Endometrium (tissue), 2 donors: ENCODE measurements around the gene DDX39B.
"Not testable (repeated sequence)": the region's sequence is repeated elsewhere in the genome, so short reads cannot be mapped to it uniquely, and the experiment has no call there.

Experiments
- FAIRE-seq: peaks from 2 replicates; lab custom pipeline; 2012; peaks lifted over from hg19 to GRCh38; lab: Jason Lieb, UNC
- donor health status: control.
- donor health status: control.

DDX39B gene

GRCh38 chr6:31528821-31529328, 12.9 kb downstream of the DDX39B start, which contains the start of gene MCCD1:
Gene MCCD1, plus strand, starts transcription at chr6:31528962. Its CDS starts 53 bp downstream, at chr6:31529015.
- no peak for FAIRE-seq

- no peak for FAIRE-seq
These were observed 13.5 kb downstream of the DDX39B start for GRCh38 chr6:31528307-31528777.

GRCh38 chr6:31525932-31526591, 15.7 kb downstream of the DDX39B start:
- FAIRE-seq: no peak

DNA sequence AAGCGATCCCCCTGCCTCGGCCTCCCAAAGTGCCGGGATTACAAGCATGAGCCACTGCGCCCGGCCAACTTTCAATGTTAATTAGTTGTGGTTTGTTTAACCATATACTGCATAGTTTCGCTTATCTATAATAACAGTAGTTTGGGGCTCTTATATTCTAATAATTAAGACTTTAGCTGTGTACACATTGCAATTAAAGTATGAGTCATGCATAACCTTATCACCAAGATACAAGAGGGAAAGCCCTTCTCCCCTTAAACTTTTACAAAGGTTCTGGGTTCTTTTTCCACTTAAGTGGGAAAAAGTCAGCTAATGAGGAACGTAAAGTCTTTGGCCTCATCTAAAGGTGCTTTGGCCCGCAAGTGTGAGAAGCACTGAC, 16.3 kb downstream of the DDX39B start:
- FAIRE-seq: no peak

DNA sequence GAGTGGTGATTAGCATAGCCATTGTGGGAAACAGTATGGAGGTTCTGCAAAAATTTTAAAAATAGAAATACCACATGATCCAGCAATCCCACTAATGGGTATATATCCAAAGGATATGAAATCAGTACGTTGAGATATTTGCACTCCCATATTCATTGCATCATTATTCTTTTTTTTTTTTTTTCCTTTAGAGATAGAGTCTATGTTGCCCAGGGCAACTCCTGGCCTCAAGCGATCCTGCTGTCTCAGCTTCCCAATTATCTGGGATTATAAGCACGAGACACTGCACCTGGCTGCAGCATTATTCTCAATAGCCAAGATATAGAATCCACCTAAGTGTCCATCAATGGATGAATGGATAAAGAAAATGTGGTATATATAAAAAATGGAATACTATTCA, 20.0 kb downstream of the DDX39B start:
- FAIRE-seq: no peak

DNA sequence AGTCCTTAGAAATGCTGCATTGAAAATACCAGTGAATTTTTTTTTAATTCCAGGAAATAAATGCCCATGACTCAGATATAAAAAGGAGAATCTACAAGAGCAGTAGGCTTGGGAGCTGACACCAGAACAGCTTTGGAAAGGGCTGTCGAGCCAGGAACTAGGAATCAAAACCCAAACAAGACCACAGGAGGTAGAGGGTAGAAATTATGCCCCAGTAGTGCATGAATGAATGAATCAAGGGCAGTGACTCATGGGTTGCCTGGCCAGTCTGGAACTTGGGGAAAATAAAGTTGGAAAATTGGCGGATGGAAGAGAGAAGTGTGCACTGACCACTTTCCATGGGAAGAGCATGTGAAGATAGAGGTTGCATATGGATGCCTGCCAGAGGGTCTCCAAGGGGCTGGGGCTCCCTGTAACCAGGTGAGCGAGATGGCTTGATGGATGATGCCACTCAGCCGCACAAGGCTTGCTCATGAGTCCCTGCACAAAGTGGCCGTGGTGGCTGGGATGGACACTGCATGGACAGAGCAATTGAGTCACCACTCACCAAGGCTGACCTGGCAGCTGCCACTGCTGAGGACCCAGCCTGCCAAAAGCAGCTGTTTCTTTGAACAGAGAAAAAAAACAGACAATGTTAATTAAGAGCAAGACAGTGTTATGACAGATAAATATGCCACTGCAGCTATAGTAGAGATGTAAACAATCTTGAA, 28.2 kb downstream of the DDX39B start:
- no peak for FAIRE-seq

DNA sequence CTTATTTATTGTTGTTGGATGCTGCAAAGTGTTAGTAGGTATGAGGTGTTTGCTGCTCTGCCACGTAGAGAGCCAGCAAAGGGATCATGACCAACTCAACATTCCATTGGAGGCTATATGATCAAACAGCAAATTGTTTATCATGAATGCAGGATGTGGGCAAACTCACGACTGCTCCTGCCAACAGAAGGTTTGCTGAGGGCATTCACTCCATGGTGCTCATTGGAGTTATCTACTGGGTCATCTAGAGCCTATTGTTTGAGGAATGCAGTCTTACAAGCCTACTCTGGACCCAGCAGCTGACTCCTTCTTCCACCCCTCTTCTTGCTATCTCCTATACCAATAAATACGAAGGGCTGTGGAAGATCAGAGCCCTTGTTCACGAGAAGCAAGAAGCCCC, 31.8 kb downstream of the DDX39B start:
- FAIRE-seq: no peak

- FAIRE-seq: not testable (repeated sequence)
These were observed 32.8 kb downstream of the DDX39B start for GRCh38 chr6:31509036-31509435.

DNA sequence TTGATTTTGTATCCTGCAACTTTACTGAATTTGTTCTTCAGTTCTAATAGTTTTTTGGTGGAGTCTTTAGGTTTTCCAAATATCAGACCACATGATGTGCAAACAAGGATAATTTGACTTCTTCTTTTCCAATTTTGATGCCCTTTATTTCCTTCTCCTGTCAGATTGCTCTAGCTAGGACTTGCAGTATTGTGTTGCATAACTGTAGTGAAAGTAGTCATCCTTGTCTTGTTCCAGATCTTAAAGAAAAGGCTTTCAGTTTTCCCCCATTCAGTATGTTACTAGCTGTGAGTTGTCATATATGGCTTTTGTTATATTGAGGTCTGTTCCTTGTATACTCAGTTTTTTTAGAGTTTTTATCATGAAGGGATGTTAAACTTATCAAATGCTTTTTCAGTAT, 39.2 kb downstream of the DDX39B start:
- no peak for FAIRE-seq

DNA sequence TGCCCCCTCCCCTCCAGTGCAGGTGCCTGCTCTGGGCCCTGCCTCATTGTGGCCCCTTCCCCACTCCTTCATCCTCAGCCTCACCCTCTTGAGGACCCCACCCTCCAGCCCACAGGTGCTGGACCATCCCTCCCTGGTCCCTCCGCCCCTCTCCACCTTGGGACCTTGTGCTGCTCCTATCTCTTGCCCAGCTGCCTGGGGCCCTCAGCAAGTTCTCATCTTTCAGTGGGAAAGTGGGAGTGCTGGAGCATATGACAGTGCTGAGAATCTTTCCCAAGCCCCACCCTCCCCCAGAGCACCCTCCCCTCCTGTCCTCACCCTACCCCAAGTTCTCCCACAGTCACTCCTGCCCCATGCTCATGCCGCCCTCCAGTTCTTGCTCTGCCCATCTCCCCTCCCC, 42.2 kb downstream of the DDX39B start:
- FAIRE-seq: not testable (repeated sequence)

DNA sequence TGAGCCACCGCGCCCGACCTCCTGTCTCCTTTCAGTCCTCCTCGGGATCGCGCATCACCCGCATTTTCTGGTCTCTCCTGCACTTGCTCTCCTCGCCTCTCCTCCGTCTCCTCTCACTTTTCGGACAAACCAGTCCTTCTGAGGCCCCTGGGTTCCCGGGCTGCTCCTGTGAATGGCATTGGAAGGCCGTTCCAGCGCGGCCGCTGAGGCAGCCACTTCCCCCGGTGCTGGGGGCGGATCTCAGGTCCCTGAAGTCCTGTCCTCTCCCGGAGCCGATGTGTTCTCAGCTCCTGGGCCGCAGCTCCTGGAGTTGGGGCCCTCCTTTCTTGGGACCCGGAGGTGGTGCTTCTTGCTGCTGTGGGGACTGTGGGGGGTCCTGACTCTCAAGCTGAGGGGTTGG, 43.1 kb downstream of the DDX39B start:
- no peak for FAIRE-seq

DNA sequence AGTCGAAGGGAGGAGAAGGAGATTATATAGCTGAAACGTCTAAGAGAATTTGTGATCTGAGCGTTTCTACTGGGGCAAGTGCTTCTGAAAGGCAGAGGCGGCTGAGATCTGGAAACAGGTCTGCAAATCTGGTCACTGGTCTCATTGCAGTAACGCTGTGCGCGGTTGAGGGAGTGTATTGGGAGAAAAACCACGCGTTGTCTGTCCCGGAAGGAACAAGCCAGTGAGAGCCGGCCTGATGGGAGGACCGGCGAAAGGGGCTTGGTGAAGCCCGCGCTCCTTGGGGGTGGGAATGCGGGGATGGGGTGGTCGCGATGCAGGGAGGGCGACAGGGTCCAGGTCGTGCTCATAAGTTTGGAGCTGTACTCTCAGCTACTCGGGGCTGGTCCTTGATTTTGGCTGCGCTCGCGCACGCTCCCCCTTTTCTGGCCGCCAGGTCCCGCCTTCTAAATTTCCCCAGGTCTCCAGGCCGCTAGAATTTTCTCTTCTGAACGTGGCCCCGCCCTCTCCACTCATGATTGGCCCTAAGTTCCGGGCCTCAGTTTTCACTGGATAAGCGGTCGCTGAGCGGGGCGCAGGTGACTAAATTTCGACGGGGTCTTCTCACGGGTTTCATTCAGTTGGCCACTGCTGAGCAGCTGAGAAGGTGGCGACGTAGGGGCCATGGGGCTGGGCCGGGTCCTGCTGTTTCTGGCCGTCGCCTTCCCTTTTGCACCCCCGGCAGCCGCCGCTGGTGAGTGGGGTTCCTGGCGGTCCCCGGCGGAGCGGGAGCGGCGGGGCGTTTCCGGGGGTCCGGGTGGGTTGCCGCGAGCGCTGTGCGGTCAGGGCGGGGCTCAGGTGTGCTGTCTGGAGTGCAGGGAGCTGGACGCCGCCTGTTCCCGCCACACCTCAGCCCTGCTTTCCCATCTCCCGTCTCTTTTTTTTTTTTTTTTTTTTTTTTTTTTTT, 44.0 kb downstream of the DDX39B start, which contains the start of gene MICB:
TSS of gene MICB (plus strand) at position 615 of the 946 bp plus-strand sequence. CDS start at position 664, 49 bp downstream.
- FAIRE-seq: no peak

GRCh38 chr6:31496826-31497225, 45.0 kb downstream of the DDX39B start:
- FAIRE-seq: not testable (repeated sequence)

DNA sequence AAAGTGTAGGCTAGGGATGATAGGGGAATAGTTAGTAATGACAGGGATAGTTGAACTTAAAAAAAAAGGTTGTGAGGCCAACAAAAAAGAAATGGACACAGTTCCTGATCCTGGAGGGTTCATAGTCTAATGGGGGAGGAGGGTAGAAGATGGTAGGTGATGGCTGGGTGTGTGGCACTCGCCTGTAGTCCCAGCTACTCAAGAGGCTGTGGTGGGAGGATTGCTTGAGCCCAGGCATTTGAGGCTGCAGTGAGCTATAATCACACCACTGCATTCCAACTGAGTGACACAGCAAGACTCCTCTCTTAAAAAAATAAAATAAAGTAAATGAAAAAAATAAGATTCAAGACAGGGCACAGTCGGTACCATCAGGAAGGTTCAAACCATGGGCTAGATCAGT, 46.2 kb downstream of the DDX39B start:
- FAIRE-seq: no peak

DNA sequence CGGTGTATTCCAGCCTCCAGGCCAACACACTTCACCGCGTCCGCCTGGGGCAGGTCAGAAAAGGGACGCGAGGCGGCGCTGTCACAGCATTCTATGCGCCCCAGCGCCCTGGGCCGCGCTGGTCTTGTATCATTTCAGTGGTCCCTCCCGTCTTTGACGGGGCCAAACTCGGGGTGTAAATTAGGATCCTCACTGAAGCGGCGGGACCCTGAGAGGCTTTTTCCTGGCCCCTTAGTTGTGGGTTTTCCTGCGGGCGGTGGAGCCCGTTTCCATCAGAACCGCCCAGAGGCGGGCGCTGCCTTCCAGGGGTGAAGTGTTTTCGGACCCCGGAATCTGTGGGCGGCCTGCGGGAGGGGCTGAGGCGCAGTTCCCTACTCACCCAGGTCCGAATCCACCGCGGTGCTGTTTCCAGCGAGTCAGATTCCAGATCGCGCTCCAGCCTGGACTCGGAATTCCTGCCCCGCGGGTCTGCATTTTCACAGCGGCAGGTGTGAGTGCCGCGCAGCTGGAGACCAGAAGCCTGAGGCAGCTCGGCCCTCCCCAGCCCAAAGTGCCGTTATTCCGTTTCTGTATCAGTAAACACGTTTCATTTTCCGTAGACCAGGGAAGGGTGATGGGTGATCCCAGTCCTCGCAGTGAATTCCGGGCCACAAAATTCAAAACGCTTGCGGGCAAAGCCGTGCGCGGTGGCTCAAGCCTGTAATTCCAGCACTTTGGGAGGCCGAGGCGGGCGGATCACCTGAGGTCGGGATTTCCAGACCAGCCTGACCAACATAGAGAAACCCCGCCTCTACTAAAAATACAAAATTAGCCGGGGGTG, 47.7 kb downstream of the DDX39B start:
- no peak for FAIRE-seq

- not testable (repeated sequence) for FAIRE-seq
These were observed 48.3 kb downstream of the DDX39B start for GRCh38 chr6:31493550-31493874.

DNA sequence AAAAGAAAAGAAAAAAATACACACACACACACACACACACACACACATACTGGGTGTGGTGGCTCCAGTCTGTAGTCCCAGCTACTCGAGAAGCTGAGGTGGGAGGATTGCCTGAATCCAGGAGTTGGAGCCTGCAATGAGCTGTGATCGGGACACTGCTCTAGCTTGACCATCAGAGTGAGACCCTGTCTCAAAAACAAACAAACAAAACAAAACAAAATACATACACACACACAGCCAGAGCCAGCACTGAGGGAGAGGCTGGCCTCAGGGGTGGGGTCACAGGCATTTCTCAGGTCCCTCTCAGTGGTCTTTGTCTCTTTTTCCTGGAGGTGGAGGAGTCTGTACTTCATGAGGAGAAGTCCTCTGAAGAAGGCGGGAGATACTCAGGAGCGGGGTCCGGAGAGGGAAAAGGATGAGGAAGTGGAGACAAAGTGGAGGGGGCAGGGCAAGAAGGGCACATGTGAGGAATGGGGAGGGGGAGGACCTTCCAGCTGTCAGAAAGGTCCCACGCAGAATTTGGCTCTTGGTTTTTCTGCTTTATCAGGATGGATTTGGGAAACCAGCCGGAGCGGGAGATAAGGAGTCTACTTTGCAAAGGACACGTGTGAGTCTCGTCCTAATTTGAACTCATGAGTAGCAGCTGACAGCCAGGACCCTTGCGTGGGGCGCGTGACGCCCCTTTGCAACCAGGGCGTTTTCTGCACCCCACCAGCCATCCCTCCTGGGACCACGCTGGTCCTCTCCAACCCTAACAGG, 51.5 kb downstream of the DDX39B start:
- FAIRE-seq: no peak

GRCh38 chr6:31489086-31489485, 52.7 kb downstream of the DDX39B start:
- no peak for FAIRE-seq

DNA sequence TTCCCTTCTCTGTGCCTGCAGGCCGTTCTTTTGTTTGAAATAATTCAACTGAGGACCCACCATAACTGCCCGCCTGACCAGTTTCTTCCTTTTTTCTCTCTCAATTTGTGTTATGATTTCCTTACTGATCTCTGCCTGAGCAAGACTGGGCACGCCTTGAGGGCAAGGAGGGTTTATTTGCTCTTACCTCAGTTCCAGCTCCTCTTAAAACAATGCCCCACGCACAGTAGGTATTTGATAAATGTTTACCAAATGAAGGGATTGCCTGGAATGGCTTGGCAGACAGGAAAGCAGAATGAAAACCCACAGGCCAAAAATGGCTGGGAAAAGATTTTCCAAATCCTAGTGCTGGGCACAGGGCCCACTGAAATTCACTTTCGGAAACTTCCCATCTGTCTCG, 54.1 kb downstream of the DDX39B start:
- not testable (repeated sequence) for FAIRE-seq

DNA sequence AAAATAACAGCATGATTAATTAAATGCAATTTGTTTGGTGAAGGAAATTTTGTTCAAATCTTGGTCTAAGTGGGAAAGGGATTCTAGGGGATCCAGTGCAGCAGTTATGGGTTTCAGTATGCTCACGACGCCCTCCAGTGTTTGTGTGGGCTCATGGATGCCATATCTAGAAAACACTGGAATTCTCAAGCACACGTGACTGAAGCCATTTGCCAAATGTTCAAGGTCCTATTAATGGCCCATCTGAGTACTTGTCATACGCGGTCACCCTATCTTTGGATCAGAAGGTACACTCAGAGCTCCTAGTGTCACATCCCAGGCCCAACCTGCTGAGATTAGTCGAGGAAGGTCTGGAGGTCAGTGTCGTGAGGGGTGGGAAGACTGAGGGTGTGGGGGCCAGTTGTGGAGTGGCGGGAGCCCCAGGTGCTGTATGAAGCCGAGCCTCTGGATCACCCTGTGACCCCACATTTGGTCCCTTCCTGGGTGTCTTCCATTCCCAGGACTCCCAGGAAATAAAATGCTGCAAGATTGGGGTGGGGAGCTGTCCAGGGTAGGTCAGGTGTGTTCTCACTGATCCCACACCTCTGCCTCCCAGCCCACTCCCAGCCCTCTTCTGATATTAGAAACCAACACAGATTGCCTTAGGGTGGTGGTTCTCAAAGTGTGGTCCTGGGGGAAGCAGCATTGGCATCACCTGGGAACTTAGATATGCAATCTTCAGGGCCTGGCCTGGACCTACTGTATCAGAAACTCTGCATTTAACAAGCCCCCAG, 55.6 kb downstream of the DDX39B start:
- not testable (repeated sequence) for FAIRE-seq
